Measurements from ENCODE around the gene WDR26. TPM values are rescaled to one million over a fixed set of nuclear protein-coding genes. Genes with fewer than 3 reads are reported as not detected.
A peak's percentile ranks its signal among the peaks of the same experiment; 100 is the strongest.
"Not testable (repeated sequence)": the region's sequence is repeated elsewhere in the genome, so short reads cannot be mapped to it uniquely, and the experiment has no call there.

The WDR26 gene
- total and polyA plus RNA-seq, 11 donors: 20.2 to 83.8 (median 60.1) TPM

DNA sequence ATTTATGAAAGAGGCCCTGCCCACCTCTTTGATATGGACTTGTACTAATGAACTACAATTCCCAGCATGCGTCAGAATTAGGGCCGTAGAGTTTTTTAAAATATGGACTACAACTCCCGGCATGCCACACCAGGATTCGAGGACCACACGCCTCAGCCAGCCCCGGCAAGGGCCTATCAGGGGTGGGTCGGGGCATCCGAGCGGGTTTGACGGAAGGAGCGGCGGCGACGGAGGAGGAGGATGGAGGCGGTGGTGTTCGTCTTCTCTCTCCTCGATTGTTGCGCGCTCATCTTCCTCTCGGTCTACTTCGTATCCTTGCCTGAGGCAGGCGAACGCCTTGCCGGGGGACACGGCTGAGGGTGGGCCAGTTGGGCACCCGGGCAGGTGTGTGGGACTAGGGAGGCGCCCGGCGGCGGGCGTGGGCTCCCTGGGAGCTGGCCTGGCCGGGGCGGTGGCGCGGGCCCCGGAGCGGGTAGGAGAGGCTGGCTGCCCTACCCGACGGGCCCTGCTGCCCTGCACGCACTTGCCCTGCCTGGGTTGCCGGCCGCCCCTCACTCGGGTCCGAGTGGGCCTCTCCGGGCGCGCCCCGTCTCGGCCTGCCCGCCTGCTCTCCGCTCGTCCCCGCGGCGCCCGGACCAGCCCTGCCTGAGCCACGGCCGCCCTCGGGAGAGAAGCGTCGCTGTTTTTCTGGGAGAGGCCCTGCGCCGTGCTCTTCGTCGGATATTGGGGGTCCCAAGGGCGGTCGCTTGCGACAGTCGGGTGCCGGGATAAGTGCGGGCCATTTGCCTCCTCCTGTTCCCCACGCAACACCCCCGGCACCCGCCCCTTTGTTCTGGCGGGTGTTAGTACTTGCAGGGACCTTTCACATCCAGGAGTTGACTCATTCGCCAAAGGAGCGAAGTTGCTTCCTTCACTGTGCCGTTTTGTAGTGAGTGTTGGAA is 77.6 kb downstream of the WDR26 start, which contains the start of gene CNIH4:
Gene CNIH4, plus strand, starts transcription at position 195 of the 941 bp plus-strand sequence. Its CDS starts 46 bp downstream, at position 241.
- DNase-seq (peak; percentile 91 to 95 (median 93)), ATAC-seq (peak; percentile 98 to 99 (median 98))
- no peaks in the 10 kb centered on the region for H3K27me3 ChIP-seq
- intact Hi-C loops (cut with DNase I): no loop called here
- H3K4me3 ChIP-seq: peak within 1 kb of the TSS; percentile 48 to 97 (median 86)
- 0 to 1% (median 0%) methylated on average over 22 to 78 of the region's 78 CpGs for WGBS, 4 donors
- H3K4me1 ChIP-seq: peaks cover 0 to 31% (median 18%) of the 10 kb centered on the region in 12 donors
- TF ChIP-seq, protein P1, sequence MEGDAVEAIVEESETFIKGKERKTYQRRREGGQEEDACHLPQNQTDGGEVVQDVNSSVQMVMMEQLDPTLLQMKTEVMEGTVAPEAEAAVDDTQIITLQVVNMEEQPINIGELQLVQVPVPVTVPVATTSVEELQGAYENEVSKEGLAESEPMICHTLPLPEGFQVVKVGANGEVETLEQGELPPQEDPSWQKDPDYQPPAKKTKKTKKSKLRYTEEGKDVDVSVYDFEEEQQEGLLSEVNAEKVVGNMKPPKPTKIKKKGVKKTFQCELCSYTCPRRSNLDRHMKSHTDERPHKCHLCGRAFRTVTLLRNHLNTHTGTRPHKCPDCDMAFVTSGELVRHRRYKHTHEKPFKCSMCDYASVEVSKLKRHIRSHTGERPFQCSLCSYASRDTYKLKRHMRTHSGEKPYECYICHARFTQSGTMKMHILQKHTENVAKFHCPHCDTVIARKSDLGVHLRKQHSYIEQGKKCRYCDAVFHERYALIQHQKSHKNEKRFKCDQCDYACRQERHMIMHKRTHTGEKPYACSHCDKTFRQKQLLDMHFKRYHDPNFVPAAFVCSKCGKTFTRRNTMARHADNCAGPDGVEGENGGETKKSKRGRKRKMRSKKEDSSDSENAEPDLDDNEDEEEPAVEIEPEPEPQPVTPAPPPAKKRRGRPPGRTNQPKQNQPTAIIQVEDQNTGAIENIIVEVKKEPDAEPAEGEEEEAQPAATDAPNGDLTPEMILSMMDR (IDR thresholded peaks at IDR 0.05): no peak
- TF ChIP-seq POLR2A (IDR thresholded peaks at IDR 0.05): peak in 1 of 2 donors; percentile 83
- peaks cover 0 to 4% (median 0%) of the 10 kb centered on the region in 9 donors for H3K36me3 ChIP-seq
- peak within 1 kb of the TSS; percentile 66 to 95 (median 81) for H3K27ac ChIP-seq
- no peaks in the 10 kb centered on the region for H3K9me3 ChIP-seq

DNA sequence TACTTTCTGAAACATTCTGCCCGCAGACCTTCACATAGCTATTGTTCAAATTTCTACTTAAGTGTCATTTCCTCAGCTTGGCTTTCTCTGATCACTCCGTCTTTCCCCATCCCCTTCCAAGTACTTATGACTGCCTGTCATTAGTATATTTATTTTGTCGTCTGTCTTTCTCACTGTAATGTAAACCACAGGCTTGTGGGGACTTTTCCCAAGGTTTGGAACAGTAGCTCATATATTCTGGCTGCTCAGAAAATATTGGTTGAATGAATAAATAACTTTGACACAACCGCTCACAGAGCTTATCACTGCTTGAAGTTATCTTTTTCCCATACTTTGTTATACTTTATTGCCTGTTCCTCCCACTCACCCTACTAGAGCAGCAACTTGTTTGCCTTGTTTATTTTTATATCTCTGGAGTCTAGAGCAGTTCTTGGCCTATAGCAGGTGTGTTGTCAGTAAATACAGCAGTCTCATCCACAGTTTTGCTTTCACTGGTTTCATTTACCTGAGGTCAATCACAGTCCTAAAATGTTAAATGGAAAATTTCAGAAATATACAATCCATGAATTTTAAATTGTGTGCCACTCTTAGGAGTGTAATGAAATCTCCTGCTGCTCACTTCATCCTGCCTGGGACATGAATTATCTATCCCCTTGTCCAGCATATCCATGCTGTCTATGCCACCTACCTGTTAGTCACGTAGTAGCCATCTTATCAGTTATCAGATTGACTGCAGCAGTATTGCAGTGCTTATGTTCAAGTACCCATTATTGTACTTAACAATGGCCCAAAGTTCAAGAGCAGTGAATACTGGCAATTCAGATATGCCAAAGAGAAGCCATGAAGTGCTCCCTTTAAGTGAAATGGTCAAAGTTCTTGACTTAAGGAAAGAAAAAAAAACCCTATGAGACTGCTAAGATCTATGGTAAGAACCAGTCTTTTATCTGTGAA is 80.3 kb downstream of the WDR26 start:
- Histone ChIP-seq H3K36me3 (no peaks in the 10 kb centered on the region), H3K27me3 (no peaks in the 10 kb centered on the region), H3K9me3 (no peaks in the 10 kb centered on the region), H3K27ac (no peak overlapping the region), H3K4me1 (peaks cover 0 to 21% (median 15%) of the 10 kb centered on the region in 12 donors), H3K4me3 (no peak overlapping the region)
- DNase-seq (no peak), ATAC-seq (no peak)
- intact Hi-C loops (cut with DNase I): no loop called here
- TF ChIP-seq, protein P1 (IDR thresholded peaks at IDR 0.05): no peak
- TF ChIP-seq POLR2A (IDR thresholded peaks at IDR 0.05): no peak
- WGBS, 4 donors: 76 to 82% (median 79%) methylated on average over 5 of the region's 5 CpGs

DNA sequence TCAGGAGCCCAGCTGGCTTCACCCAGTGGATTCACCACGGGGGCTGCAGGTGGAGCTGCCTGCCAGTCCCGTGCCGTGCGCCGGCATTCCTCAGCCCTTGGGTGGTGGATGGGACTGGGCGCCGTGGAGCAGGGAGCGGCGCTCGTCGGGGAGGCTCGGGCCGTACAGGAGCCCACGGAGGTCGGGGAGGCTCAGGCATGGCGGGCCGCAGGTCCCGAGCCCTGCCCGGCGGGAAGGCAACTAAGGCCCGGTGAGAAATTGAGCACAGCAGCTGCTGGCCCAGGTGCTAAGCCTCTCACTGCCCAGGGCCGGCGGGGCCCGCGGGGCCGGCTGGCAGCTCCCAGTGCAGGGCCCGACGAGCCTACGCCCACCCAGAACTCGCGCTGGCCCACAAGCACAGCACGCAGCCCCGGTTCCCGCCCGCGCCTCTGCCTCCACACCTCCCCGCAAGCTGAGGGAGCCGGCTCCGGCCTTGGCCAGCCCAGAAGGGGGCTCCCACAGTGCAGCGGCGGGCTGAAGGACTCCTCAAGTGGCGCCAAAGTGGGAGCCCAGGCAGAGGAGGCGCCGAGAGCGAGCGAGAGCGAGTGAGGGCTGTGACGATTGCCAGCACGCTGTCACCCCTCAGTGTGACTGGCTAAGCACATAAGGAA is 82.0 kb downstream of the WDR26 start:
- H3K9me3 ChIP-seq; intact Hi-C loops (cut with DNase I); H3K4me1 ChIP-seq; DNase-seq; H3K4me3 ChIP-seq; H3K36me3 ChIP-seq; ATAC-seq; H3K27ac ChIP-seq; H3K27me3 ChIP-seq: not testable (repeated sequence)
- 94 to 95% (median 95%) methylated on average over 35 to 49 of the region's 49 CpGs for WGBS, 4 donors

DNA sequence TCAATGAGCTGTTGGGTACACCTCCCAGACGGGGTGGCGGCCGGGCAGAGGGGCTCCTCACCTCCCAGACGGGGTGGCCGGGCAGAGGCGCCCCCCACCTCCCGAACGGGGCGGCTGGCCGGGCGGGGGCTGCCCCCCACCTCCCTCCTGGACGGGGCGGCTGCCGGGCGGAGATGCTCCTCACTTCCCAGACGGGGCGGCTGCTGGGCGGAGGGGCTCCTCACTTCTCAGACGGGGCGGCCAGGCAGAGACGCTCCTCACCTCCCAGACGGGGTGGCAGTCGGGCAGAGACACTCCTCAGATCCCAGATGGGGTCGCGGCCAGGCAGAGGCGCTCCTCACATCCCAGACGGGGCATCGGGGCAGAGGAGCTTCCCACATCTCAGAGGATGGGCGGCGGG is 84.9 kb downstream of the WDR26 start:
- H3K4me1 ChIP-seq; H3K4me3 ChIP-seq; H3K36me3 ChIP-seq; DNase-seq; H3K27ac ChIP-seq; intact Hi-C loops (cut with DNase I); H3K9me3 ChIP-seq; ATAC-seq; H3K27me3 ChIP-seq: not testable (repeated sequence)
- WGBS, 4 donors: 91 to 97% (median 94%) methylated on average over 16 to 30 of the region's 30 CpGs
